GM23248 (cell line): ENCODE data around the gene TAOK3.

ENCODE experiments used
- EZH2 ChIP-seq: fragments of 200-600 bp; sonication (generic); IDR thresholded peaks from 2 replicates; pipeline ENCODE4 v1.6.1; 2018; ENCODE audit warnings: antibody characterized with exemption, mild to moderate bottlenecking; ENCODE audit not compliant: insufficient read depth, poor library complexity, severe bottlenecking
- EZH2phosphoT487 ChIP-seq: fragments of 200-600 bp; sonication (generic); IDR thresholded peaks from 2 replicates; pipeline ENCODE4 v1.6.1; 2018; ENCODE audit warnings: antibody characterized with exemption, moderate library complexity, mild to moderate bottlenecking, low read depth; ENCODE audit not compliant: insufficient read depth

DNA sequence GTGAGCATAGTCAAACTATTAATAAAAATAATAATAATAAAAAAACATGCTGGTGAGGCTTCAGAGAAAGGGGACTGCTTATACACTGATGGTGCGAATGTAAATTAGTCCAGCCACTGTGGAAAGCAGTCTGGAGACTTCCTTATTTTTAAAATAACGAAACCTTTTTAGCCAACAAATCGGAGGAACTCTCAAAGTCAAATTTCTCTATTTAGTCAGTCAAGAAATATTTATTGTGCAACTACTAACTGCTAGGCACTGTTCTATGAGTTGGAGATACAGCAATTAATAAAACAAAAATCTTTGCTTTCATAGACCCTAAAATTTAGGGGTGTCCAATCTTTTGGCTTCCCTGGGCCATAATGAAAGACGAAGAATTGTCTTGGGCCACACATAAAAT lies 10.8 kb downstream of the TAOK3 start:
- TF ChIP-seq EZH2 (no peak), EZH2phosphoT487 (no peak)
